HEK293 (cell line): ENCODE data around the gene TKT.

Experiments used
- CTCF ChIA-PET: fragments of 350-600 bp; formaldehyde crosslinking; extraction: SDS; loops from one replicate; lab custom pipeline; 2021; ENCODE audit warnings: antibody characterized with exemption; lab: Yijun Ruan, JAX
- POLR2A ChIA-PET: fragments of 300-600 bp; formaldehyde crosslinking; extraction: SDS; loops from one replicate; lab custom pipeline; 2020; ENCODE audit warnings: antibody characterized with exemption, inconsistent platforms; lab: Yijun Ruan, JAX
- H3K27ac ChIP-seq: fragments of 200-500 bp; sonication (Bioruptor generic); 2 replicates; pipeline ENCODE4 v1.5.1; 2014; ENCODE audit warnings: low read depth, low read length, control low read depth, inconsistent platforms; ENCODE audit errors: extremely low read depth
- H3K36me3 ChIP-seq, 2 experiments: fragments of 200-500 bp in 1 of 2; sonication (Bioruptor generic) in 1 of 2; 1 replicate in 1 of 2; 2 replicates in 1 of 2; pipeline ENCODE4 v1.5.1; 2014 to 2017; ENCODE audit warnings: inconsistent platforms in 2 of 2, low read length in 2 of 2; ENCODE audit not compliant: control insufficient read depth in 2 of 2, insufficient read depth in 1 of 2
- H3K4me1 ChIP-seq: fragments of 200-500 bp; sonication (Bioruptor generic); 2 replicates; pipeline ENCODE4 v1.5.1; 2014; ENCODE audit warnings: mild to moderate bottlenecking, low read length, inconsistent platforms; ENCODE audit not compliant: control insufficient read depth, insufficient read depth
- H3K4me3 ChIP-seq: 2 replicates; pipeline ENCODE4 v1.5.1; 2011; ENCODE audit warnings: low read depth, mild to moderate bottlenecking, control low read depth, low read length, moderate library complexity
- H3K9me3 ChIP-seq: fragments of 200-500 bp; sonication (Bioruptor generic); 2 replicates; pipeline ENCODE4 v1.5.1; 2014; ENCODE audit warnings: low read depth, low read length, inconsistent platforms; ENCODE audit not compliant: control insufficient read depth, insufficient read depth
- KLF1 ChIP-seq: fragments of 450-650 bp; formaldehyde crosslinking; IDR thresholded peaks from 2 replicates; pipeline ENCODE4 v1.5.1; 2016; ENCODE audit warnings: missing biosample characterization, missing genetic modification characterization
- KLF16 ChIP-seq: fragments of 450-650 bp; formaldehyde crosslinking; IDR thresholded peaks from 2 replicates; pipeline ENCODE4 v1.5.1; 2017; ENCODE audit warnings: missing biosample characterization, missing genetic modification characterization
- MYNN ChIP-seq: fragments of 450-650 bp; formaldehyde crosslinking; IDR thresholded peaks from 2 replicates; pipeline ENCODE4 v1.5.1; 2016; ENCODE audit warnings: missing biosample characterization, missing genetic modification characterization, borderline replicate concordance
- ZBTB1 ChIP-seq: fragments of 450-650 bp; formaldehyde crosslinking; IDR thresholded peaks from 2 replicates; pipeline ENCODE4 v1.5.1; 2016; ENCODE audit warnings: missing biosample characterization, missing genetic modification characterization
- ZIC2 ChIP-seq: fragments of 450-650 bp; formaldehyde crosslinking; IDR thresholded peaks from 2 replicates; pipeline ENCODE4 v1.5.1; 2016; ENCODE audit warnings: missing biosample characterization, missing genetic modification characterization
- ZNF132 ChIP-seq: fragments of 450-650 bp; formaldehyde crosslinking; IDR thresholded peaks from 2 replicates; pipeline ENCODE4 v1.5.1; 2017; ENCODE audit warnings: missing biosample characterization, missing genetic modification characterization, borderline replicate concordance
- ZNF184 ChIP-seq: fragments of 450-650 bp; IDR thresholded peaks from 2 replicates; pipeline ENCODE4 v1.5.1; 2018; ENCODE audit warnings: missing biosample characterization, mild to moderate bottlenecking, missing genetic modification characterization
- ZNF2 ChIP-seq: fragments of 450-650 bp; formaldehyde crosslinking; IDR thresholded peaks from 2 replicates; pipeline ENCODE4 v1.5.1; 2016; ENCODE audit warnings: missing biosample characterization, missing genetic modification characterization
- ZNF416 ChIP-seq: fragments of 450-650 bp; formaldehyde crosslinking; IDR thresholded peaks from 2 replicates; pipeline ENCODE4 v1.5.1; 2016; ENCODE audit warnings: missing biosample characterization, missing genetic modification characterization
- ZNF544 ChIP-seq: fragments of 450-650 bp; formaldehyde crosslinking; IDR thresholded peaks from 2 replicates; pipeline ENCODE4 v1.5.0; 2017; ENCODE audit warnings: missing biosample characterization, missing genetic modification characterization
- ZNF558 ChIP-seq: fragments of 450-650 bp; formaldehyde crosslinking; IDR thresholded peaks from 2 replicates; pipeline ENCODE4 v1.5.1; 2016; ENCODE audit warnings: missing biosample characterization, missing genetic modification characterization
- ZNF600 ChIP-seq: fragments of 450-650 bp; formaldehyde crosslinking; IDR thresholded peaks from 2 replicates; pipeline ENCODE4 v1.5.1; 2016; ENCODE audit warnings: missing biosample characterization, missing genetic modification characterization
- ZNF664 ChIP-seq: fragments of 450-650 bp; formaldehyde crosslinking; IDR thresholded peaks from 2 replicates; pipeline ENCODE4 v1.5.1; 2016; ENCODE audit warnings: missing biosample characterization, missing genetic modification characterization
- ZNF768 ChIP-seq: fragments of 450-650 bp; formaldehyde crosslinking; IDR thresholded peaks from 2 replicates; pipeline ENCODE4 v1.5.1; 2018; ENCODE audit warnings: missing biosample characterization, mild to moderate bottlenecking, missing genetic modification characterization
- ZNF830 ChIP-seq: fragments of 450-650 bp; IDR thresholded peaks from 2 replicates; pipeline ENCODE4 v1.5.0; 2018; ENCODE audit warnings: missing biosample characterization, missing genetic modification characterization, low read depth, mild to moderate bottlenecking, moderate library complexity
- TF ChIP-seq, protein P1 (sequence below): fragments of 450-650 bp; formaldehyde crosslinking; IDR thresholded peaks from 2 replicates; pipeline ENCODE4 v1.5.1; 2016; ENCODE audit warnings: missing biosample characterization, missing genetic modification characterization, borderline replicate concordance
- TF ChIP-seq, protein P2 (sequence below): IDR thresholded peaks from 2 replicates; pipeline ENCODE4 v1.6.1; 2011; ENCODE audit warnings: mild to moderate bottlenecking, low read depth, low read length, borderline replicate concordance
- TF ChIP-seq, protein P3 (sequence below): fragments of 450-650 bp; formaldehyde crosslinking; IDR thresholded peaks from 2 replicates; pipeline ENCODE4 v1.5.1; 2016; ENCODE audit warnings: missing biosample characterization, missing genetic modification characterization
- TF ChIP-seq, protein P4 (sequence below): fragments of 450-650 bp; formaldehyde crosslinking; IDR thresholded peaks from 2 replicates; pipeline ENCODE4 v1.5.1; 2016; ENCODE audit warnings: missing biosample characterization, missing genetic modification characterization
- TF ChIP-seq, protein P5 (sequence below): fragments of 450-650 bp; formaldehyde crosslinking; IDR thresholded peaks from 2 replicates; pipeline ENCODE4 v1.5.1; 2016; ENCODE audit warnings: missing biosample characterization, missing genetic modification characterization
- TF ChIP-seq, protein P6 (sequence below): fragments of 450-650 bp; formaldehyde crosslinking; IDR thresholded peaks from 2 replicates; pipeline ENCODE4 v1.5.1; 2017; ENCODE audit warnings: missing biosample characterization, missing genetic modification characterization

Gene TKT

DNA sequence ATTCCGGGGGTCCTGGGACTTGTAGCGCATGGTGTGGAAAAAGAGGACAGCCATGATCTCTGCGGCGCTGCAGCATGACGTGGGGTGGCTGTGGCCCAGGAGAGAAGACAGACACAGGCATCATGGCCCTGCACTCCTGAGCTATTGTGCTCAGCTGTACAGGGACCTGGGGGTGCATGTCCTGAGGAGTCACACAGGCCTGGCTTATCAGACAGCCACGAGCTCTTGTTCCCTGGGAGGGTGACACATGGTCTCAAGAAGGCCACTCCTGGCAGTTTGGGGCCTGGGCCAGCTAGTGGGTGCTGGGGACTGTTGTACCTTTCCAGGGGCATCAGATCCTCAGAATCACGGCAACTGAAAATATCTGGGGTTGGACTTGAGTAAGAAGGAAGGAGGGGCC is 13.7 kb downstream of the TKT start (continued):
- TF ChIP-seq, protein P1, sequence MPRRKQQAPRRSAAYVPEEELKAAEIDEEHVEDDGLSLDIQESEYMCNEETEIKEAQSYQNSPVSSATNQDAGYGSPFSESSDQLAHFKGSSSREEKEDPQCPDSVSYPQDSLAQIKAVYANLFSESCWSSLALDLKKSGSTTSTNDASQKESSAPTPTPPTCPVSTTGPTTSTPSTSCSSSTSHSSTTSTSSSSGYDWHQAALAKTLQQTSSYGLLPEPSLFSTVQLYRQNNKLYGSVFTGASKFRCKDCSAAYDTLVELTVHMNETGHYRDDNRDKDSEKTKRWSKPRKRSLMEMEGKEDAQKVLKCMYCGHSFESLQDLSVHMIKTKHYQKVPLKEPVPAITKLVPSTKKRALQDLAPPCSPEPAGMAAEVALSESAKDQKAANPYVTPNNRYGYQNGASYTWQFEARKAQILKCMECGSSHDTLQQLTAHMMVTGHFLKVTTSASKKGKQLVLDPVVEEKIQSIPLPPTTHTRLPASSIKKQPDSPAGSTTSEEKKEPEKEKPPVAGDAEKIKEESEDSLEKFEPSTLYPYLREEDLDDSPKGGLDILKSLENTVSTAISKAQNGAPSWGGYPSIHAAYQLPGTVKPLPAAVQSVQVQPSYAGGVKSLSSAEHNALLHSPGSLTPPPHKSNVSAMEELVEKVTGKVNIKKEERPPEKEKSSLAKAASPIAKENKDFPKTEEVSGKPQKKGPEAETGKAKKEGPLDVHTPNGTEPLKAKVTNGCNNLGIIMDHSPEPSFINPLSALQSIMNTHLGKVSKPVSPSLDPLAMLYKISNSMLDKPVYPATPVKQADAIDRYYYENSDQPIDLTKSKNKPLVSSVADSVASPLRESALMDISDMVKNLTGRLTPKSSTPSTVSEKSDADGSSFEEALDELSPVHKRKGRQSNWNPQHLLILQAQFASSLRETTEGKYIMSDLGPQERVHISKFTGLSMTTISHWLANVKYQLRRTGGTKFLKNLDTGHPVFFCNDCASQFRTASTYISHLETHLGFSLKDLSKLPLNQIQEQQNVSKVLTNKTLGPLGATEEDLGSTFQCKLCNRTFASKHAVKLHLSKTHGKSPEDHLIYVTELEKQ (tag by site-specific recombination), result no peak

DNA sequence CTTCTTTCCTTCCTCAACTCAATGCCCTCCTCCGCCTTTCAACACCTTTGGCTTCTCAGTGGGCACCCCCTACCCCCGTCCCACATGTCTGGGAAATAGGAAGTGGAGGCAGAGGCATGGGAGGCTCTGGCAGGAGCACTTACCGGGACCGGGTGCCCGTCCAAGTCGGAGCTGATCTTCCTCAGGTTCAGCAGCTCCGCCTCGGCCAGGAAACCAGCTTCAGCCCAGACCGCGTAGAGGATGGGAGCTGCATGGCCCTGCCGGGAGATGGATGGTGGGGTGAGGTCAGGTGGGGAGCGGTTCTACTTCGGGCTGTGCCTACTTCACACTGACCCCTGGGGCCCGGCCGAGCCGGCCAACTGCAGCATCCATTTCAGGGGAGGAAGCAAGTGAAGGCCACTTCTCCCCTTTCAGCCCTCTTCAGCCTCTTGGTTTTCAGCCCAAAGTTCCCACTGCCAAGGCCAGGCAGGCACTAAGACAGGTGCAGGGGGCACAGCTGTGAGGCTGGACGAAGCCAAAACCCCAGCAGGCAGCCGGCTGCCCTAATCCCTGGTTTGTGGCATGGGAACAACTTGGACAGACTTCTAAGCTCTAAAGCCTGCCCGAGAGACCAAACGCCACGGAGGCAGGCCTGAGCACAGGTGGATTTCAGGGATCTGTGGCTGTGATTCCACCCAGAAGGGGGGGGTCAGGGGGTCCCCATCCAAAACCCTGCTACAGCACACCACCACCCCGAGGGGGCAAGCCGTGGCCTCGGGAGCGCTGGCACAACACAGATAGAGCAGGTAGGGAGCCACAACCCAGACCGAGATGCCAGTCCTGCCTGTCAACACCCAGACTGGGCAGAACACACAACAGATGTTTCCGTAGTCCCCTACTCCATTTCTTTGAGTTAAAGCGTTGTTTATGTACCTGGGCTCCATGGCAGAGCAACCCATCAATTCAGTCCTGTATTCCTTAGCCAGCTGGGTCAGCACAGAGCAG is 14.5 kb downstream of the TKT start:
- Histone ChIP-seq H3K9me3 (no peaks in the 10 kb centered on the region), H3K27ac (no peak overlapping the region), H3K4me3 (no peak overlapping the region), H3K4me1 (peaks cover 3% of the 10 kb centered on the region; the same call in 1 of the 2 replicates), H3K36me3 (peaks cover 0 to 63% of the 10 kb centered on the region in 2 experiments; a peak in 1 of 3 replicates)
- ChIA-PET POLR2A (no interaction called here), CTCF (no interaction called here)
- TF ChIP-seq KLF16 (no peak), ZNF664 (no peak), ZNF768 (tag by site-specific recombination) (no peak), ZNF544 (tag by site-specific recombination) (no peak), ZNF2 (no peak), KLF1 (no peak), ZNF184 (tag by site-specific recombination) (no peak)
- TF ChIP-seq, protein P2, sequence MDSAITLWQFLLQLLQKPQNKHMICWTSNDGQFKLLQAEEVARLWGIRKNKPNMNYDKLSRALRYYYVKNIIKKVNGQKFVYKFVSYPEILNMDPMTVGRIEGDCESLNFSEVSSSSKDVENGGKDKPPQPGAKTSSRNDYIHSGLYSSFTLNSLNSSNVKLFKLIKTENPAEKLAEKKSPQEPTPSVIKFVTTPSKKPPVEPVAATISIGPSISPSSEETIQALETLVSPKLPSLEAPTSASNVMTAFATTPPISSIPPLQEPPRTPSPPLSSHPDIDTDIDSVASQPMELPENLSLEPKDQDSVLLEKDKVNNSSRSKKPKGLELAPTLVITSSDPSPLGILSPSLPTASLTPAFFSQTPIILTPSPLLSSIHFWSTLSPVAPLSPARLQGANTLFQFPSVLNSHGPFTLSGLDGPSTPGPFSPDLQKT, result no peak
- TF ChIP-seq, protein P3, sequence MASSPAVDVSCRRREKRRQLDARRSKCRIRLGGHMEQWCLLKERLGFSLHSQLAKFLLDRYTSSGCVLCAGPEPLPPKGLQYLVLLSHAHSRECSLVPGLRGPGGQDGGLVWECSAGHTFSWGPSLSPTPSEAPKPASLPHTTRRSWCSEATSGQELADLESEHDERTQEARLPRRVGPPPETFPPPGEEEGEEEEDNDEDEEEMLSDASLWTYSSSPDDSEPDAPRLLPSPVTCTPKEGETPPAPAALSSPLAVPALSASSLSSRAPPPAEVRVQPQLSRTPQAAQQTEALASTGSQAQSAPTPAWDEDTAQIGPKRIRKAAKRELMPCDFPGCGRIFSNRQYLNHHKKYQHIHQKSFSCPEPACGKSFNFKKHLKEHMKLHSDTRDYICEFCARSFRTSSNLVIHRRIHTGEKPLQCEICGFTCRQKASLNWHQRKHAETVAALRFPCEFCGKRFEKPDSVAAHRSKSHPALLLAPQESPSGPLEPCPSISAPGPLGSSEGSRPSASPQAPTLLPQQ (tag by site-specific recombination), result no peak

DNA sequence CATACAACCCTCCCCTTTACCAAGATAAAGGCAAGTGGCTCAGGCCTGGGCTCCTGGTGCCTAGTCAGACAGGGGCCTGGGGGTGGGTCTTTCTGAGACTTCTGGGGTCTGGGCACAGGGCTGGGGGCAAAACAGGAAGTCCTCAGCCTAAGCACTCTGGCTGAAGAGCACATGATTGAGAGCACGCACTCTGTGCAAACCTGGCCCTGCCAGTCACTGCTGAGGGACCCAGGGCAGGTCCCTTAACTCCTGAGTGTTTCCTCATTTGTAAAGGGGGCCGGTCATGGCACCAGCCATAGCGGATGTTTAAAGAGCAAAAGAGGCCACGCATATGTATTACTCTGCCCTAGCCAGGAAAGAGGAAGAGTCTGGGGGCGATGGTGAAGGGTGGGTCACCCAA is 16.0 kb downstream of the TKT start:
- no peaks in the 10 kb centered on the region for H3K9me3 ChIP-seq
- peaks cover 3% of the 10 kb centered on the region; the same call in 1 of the 2 replicates for H3K4me1 ChIP-seq
- no peak overlapping the region for H3K4me3 ChIP-seq
- CTCF ChIA-PET, result no interaction called here
- POLR2A ChIA-PET, result no interaction called here
- H3K27ac ChIP-seq, result no peak overlapping the region
- peaks cover 0 to 71% of the 10 kb centered on the region in 2 experiments; a peak in 1 of 3 replicates for H3K36me3 ChIP-seq
- no peak for TF ChIP-seq MYNN (tag by site-specific recombination)
- TF ChIP-seq ZNF830 (tag by site-specific recombination), result no peak
- TF ChIP-seq, protein P4, sequence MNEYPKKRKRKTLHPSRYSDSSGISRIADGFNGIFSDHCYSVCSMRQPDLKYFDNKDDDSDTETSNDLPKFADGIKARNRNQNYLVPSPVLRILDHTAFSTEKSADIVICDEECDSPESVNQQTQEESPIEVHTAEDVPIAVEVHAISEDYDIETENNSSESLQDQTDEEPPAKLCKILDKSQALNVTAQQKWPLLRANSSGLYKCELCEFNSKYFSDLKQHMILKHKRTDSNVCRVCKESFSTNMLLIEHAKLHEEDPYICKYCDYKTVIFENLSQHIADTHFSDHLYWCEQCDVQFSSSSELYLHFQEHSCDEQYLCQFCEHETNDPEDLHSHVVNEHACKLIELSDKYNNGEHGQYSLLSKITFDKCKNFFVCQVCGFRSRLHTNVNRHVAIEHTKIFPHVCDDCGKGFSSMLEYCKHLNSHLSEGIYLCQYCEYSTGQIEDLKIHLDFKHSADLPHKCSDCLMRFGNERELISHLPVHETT (tag by site-specific recombination), result no peak
- TF ChIP-seq, protein P5, sequence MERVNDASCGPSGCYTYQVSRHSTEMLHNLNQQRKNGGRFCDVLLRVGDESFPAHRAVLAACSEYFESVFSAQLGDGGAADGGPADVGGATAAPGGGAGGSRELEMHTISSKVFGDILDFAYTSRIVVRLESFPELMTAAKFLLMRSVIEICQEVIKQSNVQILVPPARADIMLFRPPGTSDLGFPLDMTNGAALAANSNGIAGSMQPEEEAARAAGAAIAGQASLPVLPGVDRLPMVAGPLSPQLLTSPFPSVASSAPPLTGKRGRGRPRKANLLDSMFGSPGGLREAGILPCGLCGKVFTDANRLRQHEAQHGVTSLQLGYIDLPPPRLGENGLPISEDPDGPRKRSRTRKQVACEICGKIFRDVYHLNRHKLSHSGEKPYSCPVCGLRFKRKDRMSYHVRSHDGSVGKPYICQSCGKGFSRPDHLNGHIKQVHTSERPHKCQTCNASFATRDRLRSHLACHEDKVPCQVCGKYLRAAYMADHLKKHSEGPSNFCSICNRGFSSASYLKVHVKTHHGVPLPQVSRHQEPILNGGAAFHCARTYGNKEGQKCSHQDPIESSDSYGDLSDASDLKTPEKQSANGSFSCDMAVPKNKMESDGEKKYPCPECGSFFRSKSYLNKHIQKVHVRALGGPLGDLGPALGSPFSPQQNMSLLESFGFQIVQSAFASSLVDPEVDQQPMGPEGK (tag by site-specific recombination), result no peak
- no peak for TF ChIP-seq KLF16
- TF ChIP-seq ZNF132, result no peak
- no peak for TF ChIP-seq ZBTB1
- TF ChIP-seq ZNF558, result no peak
- TF ChIP-seq ZIC2 (tag by site-specific recombination), result no peak
- TF ChIP-seq ZNF416, result no peak
- TF ChIP-seq ZNF768 (tag by site-specific recombination), result no peak
- no peak for TF ChIP-seq ZNF600
- TF ChIP-seq, protein P6, sequence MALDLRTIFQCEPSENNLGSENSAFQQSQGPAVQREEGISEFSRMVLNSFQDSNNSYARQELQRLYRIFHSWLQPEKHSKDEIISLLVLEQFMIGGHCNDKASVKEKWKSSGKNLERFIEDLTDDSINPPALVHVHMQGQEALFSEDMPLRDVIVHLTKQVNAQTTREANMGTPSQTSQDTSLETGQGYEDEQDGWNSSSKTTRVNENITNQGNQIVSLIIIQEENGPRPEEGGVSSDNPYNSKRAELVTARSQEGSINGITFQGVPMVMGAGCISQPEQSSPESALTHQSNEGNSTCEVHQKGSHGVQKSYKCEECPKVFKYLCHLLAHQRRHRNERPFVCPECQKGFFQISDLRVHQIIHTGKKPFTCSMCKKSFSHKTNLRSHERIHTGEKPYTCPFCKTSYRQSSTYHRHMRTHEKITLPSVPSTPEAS (tag by site-specific recombination), result no peak
